ENCODE results near the gene ELOVL3.
A peak's percentile ranks its signal among the peaks of the same experiment; 100 is the strongest.

Gene ELOVL3

GRCh38 chr10:102220612-102221011 lies 5.5 kb upstream of the ELOVL3 start:
- Histone ChIP-seq H4K20me1 (ENCODE audit: insufficient read depth, low read length) (no peaks in the 10 kb centered on the region), H3K9me3 (replicated peaks; ENCODE audit: insufficient read depth, low read length) (no peaks in the 10 kb centered on the region), H3K79me2 (ENCODE audit: low read length) (no peaks in the 10 kb centered on the region), H2AFZ (ENCODE audit: low read length) (no peak overlapping the region), H3K36me3 (replicated peaks; ENCODE audit: insufficient read depth, low read length) (no peaks in the 10 kb centered on the region), H3K4me2 (ENCODE audit: low read depth, low read length) (no peak overlapping the region), H3K27ac (ENCODE audit: low read length) (no peak overlapping the region), H3K9me2 (replicated peaks; ENCODE audit: insufficient read depth, low read length) (no peaks in the 10 kb centered on the region), H3F3A (ENCODE audit: insufficient read depth, low read length) (no peaks in the 10 kb centered on the region), H3K27me3 (replicated peaks; ENCODE audit: insufficient read depth, low read length) (no peaks in the 10 kb centered on the region), H3K9ac (ENCODE audit: low read length) (no peak overlapping the region), H3K4me3 (ENCODE audit: low read length) (no peak overlapping the region), H3K4me1 (ENCODE audit: low read length) (0 out of 2 replicates have a peak, but pooled peaks cover 1% of the 10 kb centered on the region)
- DNase-seq, result no peak
- TF ChIP-seq EZH2phosphoT487 (IDR thresholded peaks at IDR 0.05; ENCODE audit: low read length) (no peak), EZH2 (optimal IDR thresholded peaks at IDR 0.05; ENCODE audit: low read depth, low read length) (no peak)

GRCh38 chr10:102222797-102223196 lies 3.3 kb upstream of the ELOVL3 start:
- H4K20me1 ChIP-seq (ENCODE audit: insufficient read depth, low read length), result no peaks in the 10 kb centered on the region
- H3K9me3 ChIP-seq (replicated peaks; ENCODE audit: insufficient read depth, low read length), result no peaks in the 10 kb centered on the region
- no peak overlapping the region for H3K4me3 ChIP-seq (ENCODE audit: low read length)
- no peaks in the 10 kb centered on the region for H3F3A ChIP-seq (ENCODE audit: insufficient read depth, low read length)
- no peak overlapping the region for H3K9ac ChIP-seq (ENCODE audit: low read length)
- no peak overlapping the region for H3K4me2 ChIP-seq (ENCODE audit: low read depth, low read length)
- H3K79me2 ChIP-seq (ENCODE audit: low read length), result no peaks in the 10 kb centered on the region
- H3K27me3 ChIP-seq (replicated peaks; ENCODE audit: insufficient read depth, low read length), result peaks cover 15% of the 10 kb centered on the region
- TF ChIP-seq, protein P1, sequence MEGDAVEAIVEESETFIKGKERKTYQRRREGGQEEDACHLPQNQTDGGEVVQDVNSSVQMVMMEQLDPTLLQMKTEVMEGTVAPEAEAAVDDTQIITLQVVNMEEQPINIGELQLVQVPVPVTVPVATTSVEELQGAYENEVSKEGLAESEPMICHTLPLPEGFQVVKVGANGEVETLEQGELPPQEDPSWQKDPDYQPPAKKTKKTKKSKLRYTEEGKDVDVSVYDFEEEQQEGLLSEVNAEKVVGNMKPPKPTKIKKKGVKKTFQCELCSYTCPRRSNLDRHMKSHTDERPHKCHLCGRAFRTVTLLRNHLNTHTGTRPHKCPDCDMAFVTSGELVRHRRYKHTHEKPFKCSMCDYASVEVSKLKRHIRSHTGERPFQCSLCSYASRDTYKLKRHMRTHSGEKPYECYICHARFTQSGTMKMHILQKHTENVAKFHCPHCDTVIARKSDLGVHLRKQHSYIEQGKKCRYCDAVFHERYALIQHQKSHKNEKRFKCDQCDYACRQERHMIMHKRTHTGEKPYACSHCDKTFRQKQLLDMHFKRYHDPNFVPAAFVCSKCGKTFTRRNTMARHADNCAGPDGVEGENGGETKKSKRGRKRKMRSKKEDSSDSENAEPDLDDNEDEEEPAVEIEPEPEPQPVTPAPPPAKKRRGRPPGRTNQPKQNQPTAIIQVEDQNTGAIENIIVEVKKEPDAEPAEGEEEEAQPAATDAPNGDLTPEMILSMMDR (IDR thresholded peaks at IDR 0.05; ENCODE audit: low read length), result no peak
- TF ChIP-seq EZH2phosphoT487 (IDR thresholded peaks at IDR 0.05; ENCODE audit: low read length), result no peak
- TF ChIP-seq EZH2 (optimal IDR thresholded peaks at IDR 0.05; ENCODE audit: low read depth, low read length), result no peak
- H3K27ac ChIP-seq (ENCODE audit: low read length), result no peak overlapping the region
- H3K9me2 ChIP-seq (replicated peaks; ENCODE audit: insufficient read depth, low read length), result no peaks in the 10 kb centered on the region
- H3K36me3 ChIP-seq (replicated peaks; ENCODE audit: insufficient read depth, low read length), result no peaks in the 10 kb centered on the region
- H3K4me1 ChIP-seq (ENCODE audit: low read length), result peaks cover 9% of the 10 kb centered on the region
- no peak overlapping the region for H2AFZ ChIP-seq (ENCODE audit: low read length)
- no peak for DNase-seq

DNA sequence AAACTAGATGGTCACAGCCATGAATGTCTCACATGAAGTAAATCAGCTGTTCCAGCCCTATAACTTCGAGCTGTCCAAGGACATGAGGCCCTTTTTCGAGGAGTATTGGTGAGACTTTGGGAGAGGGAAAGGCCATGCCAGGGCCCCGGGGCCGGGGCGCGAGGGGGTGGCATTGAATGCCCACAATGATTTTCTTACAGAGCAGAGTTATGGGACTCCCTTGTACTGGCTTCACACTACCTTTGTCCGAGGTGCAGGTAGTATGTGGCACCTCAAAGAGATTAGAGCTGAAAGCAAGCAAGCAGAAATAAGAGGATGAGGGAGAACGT lies 407 bp downstream of the ELOVL3 start:
- H3K79me2 ChIP-seq (ENCODE audit: low read length), result no peaks in the 10 kb centered on the region
- peaks cover 9% of the 10 kb centered on the region for H3K4me1 ChIP-seq (ENCODE audit: low read length)
- H3K27me3 ChIP-seq (replicated peaks; ENCODE audit: insufficient read depth, low read length), result peaks cover 37% of the 10 kb centered on the region
- H4K20me1 ChIP-seq (ENCODE audit: insufficient read depth, low read length), result no peaks in the 10 kb centered on the region
- DNase-seq, result no peak
- H3K9me2 ChIP-seq (replicated peaks; ENCODE audit: insufficient read depth, low read length), result no peaks in the 10 kb centered on the region
- no peaks in the 10 kb centered on the region for H3K36me3 ChIP-seq (replicated peaks; ENCODE audit: insufficient read depth, low read length)
- peak overlapping the region; percentile 64; the same call in 1 of the 2 replicates for H2AFZ ChIP-seq (ENCODE audit: low read length)
- no peak overlapping the region for H3K27ac ChIP-seq (ENCODE audit: low read length)
- peak overlapping the region; percentile 90 for H3K4me2 ChIP-seq (ENCODE audit: low read depth, low read length)
- H3K9me3 ChIP-seq (replicated peaks; ENCODE audit: insufficient read depth, low read length), result no peaks in the 10 kb centered on the region
- H3F3A ChIP-seq (ENCODE audit: insufficient read depth, low read length), result no peaks in the 10 kb centered on the region
- H3K4me3 ChIP-seq (ENCODE audit: low read length), result peak overlapping the region; percentile 28; the same call in 1 of the 2 replicates
- TF ChIP-seq, protein P1 (IDR thresholded peaks at IDR 0.05; ENCODE audit: low read length), result no peak
- TF ChIP-seq EZH2 (optimal IDR thresholded peaks at IDR 0.05; ENCODE audit: low read depth, low read length) (no peak), EZH2phosphoT487 (IDR thresholded peaks at IDR 0.05; ENCODE audit: low read length) (no peak)
- H3K9ac ChIP-seq (ENCODE audit: low read length), result no peak overlapping the region

DNA sequence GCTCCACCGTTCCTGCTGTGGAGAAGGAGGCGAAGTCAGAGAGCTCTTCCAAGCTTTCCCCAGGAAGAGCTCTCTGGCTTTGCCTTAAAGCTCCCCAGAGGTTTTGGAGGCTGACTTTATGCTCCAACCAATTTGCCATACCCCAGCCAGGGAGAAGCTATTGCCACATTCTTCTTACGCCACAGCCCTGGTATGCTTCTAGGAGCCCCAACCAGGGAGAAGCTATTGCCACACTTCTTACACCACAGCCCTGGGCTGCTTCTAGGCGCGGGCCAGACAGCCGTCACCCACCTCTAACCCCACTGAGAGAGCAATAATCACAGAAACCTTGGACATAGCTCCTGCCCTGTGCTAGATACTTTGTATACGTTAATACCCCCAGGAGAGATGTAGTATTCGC lies 951 bp downstream of the ELOVL3 start:
- no peak overlapping the region for H3K27ac ChIP-seq (ENCODE audit: low read length)
- no peak overlapping the region for H2AFZ ChIP-seq (ENCODE audit: low read length)
- H3F3A ChIP-seq (ENCODE audit: insufficient read depth, low read length), result no peaks in the 10 kb centered on the region
- H3K27me3 ChIP-seq (replicated peaks; ENCODE audit: insufficient read depth, low read length), result peaks cover 38% of the 10 kb centered on the region
- H3K4me1 ChIP-seq (ENCODE audit: low read length), result peaks cover 9% of the 10 kb centered on the region
- DNase-seq, result no peak
- no peaks in the 10 kb centered on the region for H3K36me3 ChIP-seq (replicated peaks; ENCODE audit: insufficient read depth, low read length)
- no peak overlapping the region for H3K9ac ChIP-seq (ENCODE audit: low read length)
- H4K20me1 ChIP-seq (ENCODE audit: insufficient read depth, low read length), result no peaks in the 10 kb centered on the region
- TF ChIP-seq EZH2 (optimal IDR thresholded peaks at IDR 0.05; ENCODE audit: low read depth, low read length) (no peak), EZH2phosphoT487 (IDR thresholded peaks at IDR 0.05; ENCODE audit: low read length) (no peak)
- TF ChIP-seq, protein P1 (IDR thresholded peaks at IDR 0.05; ENCODE audit: low read length), result no peak
- H3K4me2 ChIP-seq (ENCODE audit: low read depth, low read length), result no peak overlapping the region
- H3K9me3 ChIP-seq (replicated peaks; ENCODE audit: insufficient read depth, low read length), result no peaks in the 10 kb centered on the region
- no peaks in the 10 kb centered on the region for H3K9me2 ChIP-seq (replicated peaks; ENCODE audit: insufficient read depth, low read length)
- no peak overlapping the region for H3K4me3 ChIP-seq (ENCODE audit: low read length)
- H3K79me2 ChIP-seq (ENCODE audit: low read length), result no peaks in the 10 kb centered on the region

All from MM.1S (cell line).